CD4-positive, alpha-beta T cell (primary cell): ENCODE data around the gene PITPNM3. TPM values are rescaled to one million over a fixed set of nuclear protein-coding genes. Genes with fewer than 3 reads are reported as not detected.
"Not testable (repeated sequence)": the region's sequence is repeated elsewhere in the genome, so short reads cannot be mapped to it uniquely, and the experiment has no call there.

Experiments
- ATAC-seq: fragments of 200-7000 bp; cut with Tn5 transposase; one replicate; pipeline ENCODE4 v1.10.0; 2022; ENCODE audit warnings: mild to moderate bottlenecking; ENCODE audit not compliant: poor library complexity
- CTCF ChIA-PET: fragments of 350-600 bp; sonication (Branson Sonifier 250); formaldehyde crosslinking; loops from one replicate; lab custom pipeline; 2021; ENCODE audit warnings: antibody characterized with exemption, inconsistent platforms; lab: Charles Lee
- POLR2A ChIA-PET: fragments of 350-600 bp; sonication (Branson Sonifier 250); formaldehyde crosslinking; loops from one replicate; lab custom pipeline; 2021; ENCODE audit warnings: antibody characterized with exemption, inconsistent platforms; lab: Charles Lee
- DNase-seq, 14 experiments: peaks; one replicate each; pipeline ENCODE4 v3.0.0-alpha.2; 2013 to 2020; ENCODE audit warnings: mixed read lengths in 2 of 14
- H3K27ac ChIP-seq, 2 donors: one replicate each; pipeline versions ENCODE4 v1.5.1 to v1.7.0; 2013; ENCODE audit warnings: low read length in 2 of 2, low read depth in 1 of 2, mild to moderate bottlenecking in 1 of 2
- H3K27me3 ChIP-seq, 2 experiments: 1 replicate in 1 of 2; 2 replicates in 1 of 2; pipeline versions ENCODE4 v1.6.1 to v1.7.0; 2013; ENCODE audit warnings: low read length in 2 of 2, control low read depth in 1 of 2, mild to moderate bottlenecking in 1 of 2, moderate library complexity in 1 of 2; ENCODE audit not compliant: insufficient read depth in 2 of 2, control insufficient read depth in 1 of 2
- H3K36me3 ChIP-seq: one replicate; pipeline ENCODE4 v1.6.1; 2013; ENCODE audit warnings: low read length, control low read depth; ENCODE audit not compliant: insufficient read depth
- H3K4me1 ChIP-seq: one replicate; pipeline ENCODE4 v1.6.1; 2013; ENCODE audit warnings: low read length, control low read depth; ENCODE audit not compliant: insufficient read depth
- H3K4me3 ChIP-seq: one replicate; pipeline ENCODE4 v1.5.1; 2013; ENCODE audit warnings: mild to moderate bottlenecking, low read length, moderate library complexity
- H3K9me3 ChIP-seq, 2 experiments: 1 replicate in 1 of 2; 2 replicates in 1 of 2; pipeline versions ENCODE4 v1.6.1 to v1.7.0; 2013; ENCODE audit warnings: low read length in 2 of 2, mild to moderate bottlenecking in 2 of 2, control low read depth in 1 of 2, moderate library complexity in 1 of 2; ENCODE audit not compliant: control insufficient read depth in 1 of 2, insufficient read depth in 1 of 2
- H3K27ac Mint-ChIP-seq: one replicate; pipeline ENCODE4 v1.8.0; 2020; ENCODE audit warnings: mixed read lengths
- H3K27me3 Mint-ChIP-seq: one replicate; pipeline ENCODE4 v1.8.0; 2021; ENCODE audit warnings: mixed read lengths
- H3K36me3 Mint-ChIP-seq: one replicate; pipeline ENCODE4 v1.8.0; 2021; ENCODE audit warnings: low read depth, mixed read lengths
- H3K4me1 Mint-ChIP-seq: one replicate; pipeline ENCODE4 v1.8.0; 2021; ENCODE audit warnings: low read depth, mixed read lengths
- H3K4me3 Mint-ChIP-seq: one replicate; pipeline ENCODE4 v1.8.0; 2020; ENCODE audit warnings: mild to moderate bottlenecking, mixed read lengths
- H3K9me3 Mint-ChIP-seq: one replicate; pipeline ENCODE4 v1.8.0; 2020; ENCODE audit warnings: mixed read lengths
- intact Hi-C, 2 experiments: fragments of 100-400 bp; cut with DNase I in 1 of 2; cut with micrococcal nuclease in 1 of 2; formaldehyde crosslinking; loops; one replicate each; pipeline versions ENCODE4 v1.15.1 to v1.9.0; 2023 to 2025; cut with DNase I, micrococcal nuclease
- total RNA-seq, 174 experiments: library from RNA in 2 of 174; stranded (reverse) in 2 of 174; gene quantifications; one replicate each; pipeline ENCODE4 v1.2.3 and lab custom pipeline; 2021 to 2026
- TF ChIP-seq, protein P1 (sequence below): fragments of 200-600 bp; IDR thresholded peaks from one replicate; pipeline ENCODE4 v1.8.0; 2022; ENCODE audit warnings: antibody characterized with exemption, mild to moderate bottlenecking

PITPNM3 gene
- total RNA-seq, 2 experiments from 2014 or later = 0.34 to 0.41 TPM

- Histone ChIP-seq H3K36me3 (no peaks in the 10 kb centered on the region), H3K9me3 (no peaks in the 10 kb centered on the region), H3K4me3 (no peak overlapping the region), H3K4me1 (no peaks in the 10 kb centered on the region), H3K27ac (no peak overlapping the region), H3K27me3 (peaks cover 0 to 5% of the 10 kb centered on the region in 2 experiments)
- CTCF ChIA-PET = interaction anchor here (1.8 kb wide), 1 partner anchor 10 kb away, joined by 6 read pairs; no protein-coding TSS in a partner anchor
- Mint-ChIP-seq H3K4me1 (no peaks in the 10 kb centered on the region), H3K9me3 (no peaks in the 10 kb centered on the region), H3K36me3 (no peaks in the 10 kb centered on the region), H3K4me3 (no peak overlapping the region), H3K27me3 (no peaks in the 10 kb centered on the region), H3K27ac (no peak overlapping the region)
- intact Hi-C loops = loop anchor here in 1 of 2 experiments (10.0 kb wide), 1 partner anchor 241 kb away; no protein-coding TSS in a partner anchor
- ATAC-seq = no peak
- TF ChIP-seq, protein P1, sequence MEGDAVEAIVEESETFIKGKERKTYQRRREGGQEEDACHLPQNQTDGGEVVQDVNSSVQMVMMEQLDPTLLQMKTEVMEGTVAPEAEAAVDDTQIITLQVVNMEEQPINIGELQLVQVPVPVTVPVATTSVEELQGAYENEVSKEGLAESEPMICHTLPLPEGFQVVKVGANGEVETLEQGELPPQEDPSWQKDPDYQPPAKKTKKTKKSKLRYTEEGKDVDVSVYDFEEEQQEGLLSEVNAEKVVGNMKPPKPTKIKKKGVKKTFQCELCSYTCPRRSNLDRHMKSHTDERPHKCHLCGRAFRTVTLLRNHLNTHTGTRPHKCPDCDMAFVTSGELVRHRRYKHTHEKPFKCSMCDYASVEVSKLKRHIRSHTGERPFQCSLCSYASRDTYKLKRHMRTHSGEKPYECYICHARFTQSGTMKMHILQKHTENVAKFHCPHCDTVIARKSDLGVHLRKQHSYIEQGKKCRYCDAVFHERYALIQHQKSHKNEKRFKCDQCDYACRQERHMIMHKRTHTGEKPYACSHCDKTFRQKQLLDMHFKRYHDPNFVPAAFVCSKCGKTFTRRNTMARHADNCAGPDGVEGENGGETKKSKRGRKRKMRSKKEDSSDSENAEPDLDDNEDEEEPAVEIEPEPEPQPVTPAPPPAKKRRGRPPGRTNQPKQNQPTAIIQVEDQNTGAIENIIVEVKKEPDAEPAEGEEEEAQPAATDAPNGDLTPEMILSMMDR = no peak
- POLR2A ChIA-PET = no interaction called here
- no peak for DNase-seq
Measured at GRCh38 chr17:6483507-6483906, 72.8 kb downstream of the PITPNM3 start.

DNA sequence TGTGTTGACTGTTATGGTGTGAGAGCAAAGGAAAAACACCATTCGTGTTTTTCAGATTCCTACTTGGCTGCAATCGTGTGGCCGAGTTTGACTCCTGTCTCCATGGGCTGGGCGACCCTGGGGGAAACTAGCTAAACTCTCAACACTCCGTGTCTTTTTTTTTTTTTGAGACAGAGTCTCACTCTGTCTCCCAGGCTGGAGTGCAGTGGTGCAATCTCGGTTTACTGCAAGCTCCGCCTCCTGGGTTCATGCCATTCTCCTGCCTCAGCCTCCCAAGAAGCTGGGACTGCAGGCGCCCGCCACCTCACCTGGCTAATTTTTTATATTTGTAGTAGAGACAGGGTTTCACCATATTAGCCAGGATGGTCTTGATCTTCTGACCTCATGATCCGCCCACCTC, 73.6 kb downstream of the PITPNM3 start:
- CTCF ChIA-PET = interaction anchor here (1.8 kb wide), 1 partner anchor 10 kb away, joined by 6 read pairs; no protein-coding TSS in a partner anchor
- ATAC-seq, H3K9me3 Mint-ChIP-seq: not testable (repeated sequence)

DNA sequence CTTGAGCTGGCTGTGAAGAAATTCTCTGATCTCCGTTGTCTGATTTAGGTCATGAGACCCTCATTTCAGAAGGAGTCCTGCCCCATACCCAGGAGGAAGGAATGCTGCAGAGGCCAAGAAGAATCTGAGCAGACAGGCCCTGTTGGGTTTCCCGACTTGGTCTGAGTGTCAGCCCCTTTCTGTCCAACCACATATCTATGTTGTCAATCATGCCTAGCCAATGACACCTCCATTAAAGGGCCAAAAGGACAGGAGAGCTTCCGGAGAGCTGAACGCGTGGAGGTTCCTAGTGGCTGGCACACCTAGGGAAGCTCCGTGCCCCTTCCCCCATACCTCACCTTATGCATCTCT, 74.3 kb downstream of the PITPNM3 start:
- no peak for ATAC-seq
- no peak for DNase-seq
- TF ChIP-seq, protein P1 = no peak
- Mint-ChIP-seq H3K4me3 (no peak overlapping the region), H3K4me1 (no peaks in the 10 kb centered on the region), H3K36me3 (no peaks in the 10 kb centered on the region), H3K27ac (no peak overlapping the region), H3K27me3 (no peaks in the 10 kb centered on the region), H3K9me3 (no peaks in the 10 kb centered on the region)
- H3K9me3 ChIP-seq = no peaks in the 10 kb centered on the region
- ChIA-PET POLR2A (no interaction called here), CTCF (interaction anchor here (1.8 kb wide), 1 partner anchor 9 kb away, joined by 6 read pairs; no protein-coding TSS in a partner anchor)
- intact Hi-C loops = loop anchor here in 1 of 2 experiments (10.0 kb wide), 1 partner anchor 243 kb away; no protein-coding TSS in a partner anchor
- H3K27ac ChIP-seq = no peak overlapping the region
- no peak overlapping the region for H3K4me3 ChIP-seq
- no peaks in the 10 kb centered on the region for H3K4me1 ChIP-seq
- no peaks in the 10 kb centered on the region for H3K36me3 ChIP-seq
- H3K27me3 ChIP-seq = peaks cover 0 to 5% of the 10 kb centered on the region in 2 experiments

More for the DNA sequence above, 73.6 kb downstream of the PITPNM3 start:
- H3K4me1 Mint-ChIP-seq, H3K4me1 ChIP-seq, H3K27ac ChIP-seq, H3K4me3 ChIP-seq, H3K36me3 ChIP-seq, H3K9me3 ChIP-seq, H3K27me3 ChIP-seq, H3K27me3 Mint-ChIP-seq, POLR2A ChIA-PET, H3K27ac Mint-ChIP-seq, H3K36me3 Mint-ChIP-seq, H3K4me3 Mint-ChIP-seq, DNase-seq: not testable (repeated sequence)
- intact Hi-C loops = loop anchor here in 1 of 2 experiments (10.0 kb wide), 1 partner anchor 242 kb away; no protein-coding TSS in a partner anchor

DNA sequence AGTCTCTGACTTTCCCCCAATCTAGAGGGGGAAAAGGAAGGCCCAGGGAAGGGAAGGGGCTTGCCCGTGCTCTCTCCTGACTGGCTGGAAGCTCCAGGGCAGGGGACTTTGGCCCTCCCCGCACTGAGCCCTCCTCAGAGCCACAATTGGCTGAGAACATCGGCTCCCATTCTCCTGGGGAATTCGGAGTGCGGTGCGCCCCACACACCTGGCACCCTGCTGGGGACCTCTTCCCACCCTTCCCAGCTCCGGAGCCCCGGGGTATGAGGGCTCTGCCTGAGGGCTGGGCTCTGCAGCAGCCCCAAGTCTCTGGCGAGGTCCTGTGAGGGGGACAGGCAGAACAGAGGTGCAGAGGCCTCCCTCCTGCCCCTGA, 76.1 kb downstream of the PITPNM3 start:
- H3K4me1 ChIP-seq = no peaks in the 10 kb centered on the region
- POLR2A ChIA-PET = no interaction called here
- Mint-ChIP-seq H3K36me3 (no peaks in the 10 kb centered on the region), H3K4me3 (no peak overlapping the region), H3K4me1 (no peaks in the 10 kb centered on the region), H3K27me3 (no peaks in the 10 kb centered on the region), H3K27ac (no peak overlapping the region), H3K9me3 (no peaks in the 10 kb centered on the region)
- intact Hi-C loops = loop anchor here in 1 of 2 experiments (10.0 kb wide), 1 partner anchor 245 kb away; no protein-coding TSS in a partner anchor
- H3K27ac ChIP-seq = no peak overlapping the region
- CTCF ChIA-PET = no interaction called here
- ATAC-seq (no peak), DNase-seq (no peak)
- no peaks in the 10 kb centered on the region for H3K36me3 ChIP-seq
- no peak overlapping the region for H3K4me3 ChIP-seq
- TF ChIP-seq, protein P1 = no peak
- no peaks in the 10 kb centered on the region for H3K27me3 ChIP-seq
- no peaks in the 10 kb centered on the region for H3K9me3 ChIP-seq
